IPS-18c (cell line): ENCODE measurements around the gene EPDR1.

ENCODE experiments used
- H3K4me3 ChIP-seq: 2 replicates; pipeline ENCODE4 v1.7.0; 2013; ENCODE audit warnings: low read depth, mild to moderate bottlenecking, low read length, moderate library complexity; ENCODE audit not compliant: insufficient read depth
- H3K9me3 ChIP-seq: one replicate; pipeline ENCODE4 v1.6.1; 2013; ENCODE audit warnings: mild to moderate bottlenecking, low read length, moderate library complexity; ENCODE audit not compliant: control insufficient read depth, insufficient read depth

The EPDR1 gene

DNA sequence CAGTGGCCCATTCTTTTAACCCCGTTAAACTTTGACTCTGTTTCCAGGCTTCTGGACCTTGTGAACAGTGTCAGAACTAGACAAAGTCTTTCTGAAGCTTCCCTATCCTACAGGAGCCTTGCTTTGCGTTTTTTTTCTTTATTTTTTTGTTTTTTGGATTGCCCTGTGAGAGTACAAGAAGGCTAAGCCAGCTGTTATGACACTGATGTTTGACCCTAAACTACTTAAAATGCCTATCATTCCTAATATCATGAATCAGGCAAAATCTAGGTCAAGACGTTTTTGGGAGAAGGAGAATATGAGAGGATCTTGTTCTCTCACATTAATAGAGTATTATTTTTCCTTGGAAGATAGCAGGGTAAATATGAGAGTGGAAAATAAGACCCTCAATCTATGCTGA is 79.8 kb downstream of the EPDR1 start:
- Histone ChIP-seq H3K4me3 (no peak overlapping the region), H3K9me3 (no peaks in the 10 kb centered on the region)
